ENCODE data around the gene CBLB.

Gene CBLB

DNA sequence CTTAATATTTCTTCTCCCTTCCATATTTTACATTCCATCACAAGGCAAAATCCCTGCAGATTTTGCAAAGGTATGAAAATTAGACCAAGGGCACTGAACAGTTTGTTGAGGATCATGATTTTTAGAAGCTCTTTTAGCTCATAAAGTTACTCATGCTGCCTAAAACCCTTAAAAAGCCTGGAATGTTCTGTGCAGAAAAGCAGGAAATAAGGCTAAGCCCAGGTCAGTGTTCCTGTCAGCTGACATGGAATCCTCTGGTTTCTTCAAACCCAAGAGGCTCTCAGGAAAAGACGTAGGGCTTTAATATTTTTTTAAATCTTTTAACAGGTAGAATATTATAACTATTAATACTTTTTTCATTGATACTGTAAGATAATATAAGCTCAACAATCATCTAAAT, 8.2 kb downstream of the CBLB start:
- POLR2A ChIA-PET, result no interaction called here
- H3K4me1 ChIP-seq (ENCODE audit: control insufficient read depth, insufficient read depth, low read length), result 0 out of 2 replicates have a peak, but pooled peaks cover 2% of the 10 kb centered on the region
- no peak for TF ChIP-seq ZNF37A (tag by site-specific recombination; IDR thresholded peaks at IDR 0.05)
- no peak for TF ChIP-seq ZNF394 (tag by site-specific recombination; IDR thresholded peaks at IDR 0.05; ENCODE audit: borderline replicate concordance)
- TF ChIP-seq ZNF324 (tag by site-specific recombination; IDR thresholded peaks at IDR 0.05), result no peak
- TF ChIP-seq, protein P1, sequence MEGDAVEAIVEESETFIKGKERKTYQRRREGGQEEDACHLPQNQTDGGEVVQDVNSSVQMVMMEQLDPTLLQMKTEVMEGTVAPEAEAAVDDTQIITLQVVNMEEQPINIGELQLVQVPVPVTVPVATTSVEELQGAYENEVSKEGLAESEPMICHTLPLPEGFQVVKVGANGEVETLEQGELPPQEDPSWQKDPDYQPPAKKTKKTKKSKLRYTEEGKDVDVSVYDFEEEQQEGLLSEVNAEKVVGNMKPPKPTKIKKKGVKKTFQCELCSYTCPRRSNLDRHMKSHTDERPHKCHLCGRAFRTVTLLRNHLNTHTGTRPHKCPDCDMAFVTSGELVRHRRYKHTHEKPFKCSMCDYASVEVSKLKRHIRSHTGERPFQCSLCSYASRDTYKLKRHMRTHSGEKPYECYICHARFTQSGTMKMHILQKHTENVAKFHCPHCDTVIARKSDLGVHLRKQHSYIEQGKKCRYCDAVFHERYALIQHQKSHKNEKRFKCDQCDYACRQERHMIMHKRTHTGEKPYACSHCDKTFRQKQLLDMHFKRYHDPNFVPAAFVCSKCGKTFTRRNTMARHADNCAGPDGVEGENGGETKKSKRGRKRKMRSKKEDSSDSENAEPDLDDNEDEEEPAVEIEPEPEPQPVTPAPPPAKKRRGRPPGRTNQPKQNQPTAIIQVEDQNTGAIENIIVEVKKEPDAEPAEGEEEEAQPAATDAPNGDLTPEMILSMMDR (tag by site-specific recombination; IDR thresholded peaks at IDR 0.05), result no peak
- TF ChIP-seq, protein P2, sequence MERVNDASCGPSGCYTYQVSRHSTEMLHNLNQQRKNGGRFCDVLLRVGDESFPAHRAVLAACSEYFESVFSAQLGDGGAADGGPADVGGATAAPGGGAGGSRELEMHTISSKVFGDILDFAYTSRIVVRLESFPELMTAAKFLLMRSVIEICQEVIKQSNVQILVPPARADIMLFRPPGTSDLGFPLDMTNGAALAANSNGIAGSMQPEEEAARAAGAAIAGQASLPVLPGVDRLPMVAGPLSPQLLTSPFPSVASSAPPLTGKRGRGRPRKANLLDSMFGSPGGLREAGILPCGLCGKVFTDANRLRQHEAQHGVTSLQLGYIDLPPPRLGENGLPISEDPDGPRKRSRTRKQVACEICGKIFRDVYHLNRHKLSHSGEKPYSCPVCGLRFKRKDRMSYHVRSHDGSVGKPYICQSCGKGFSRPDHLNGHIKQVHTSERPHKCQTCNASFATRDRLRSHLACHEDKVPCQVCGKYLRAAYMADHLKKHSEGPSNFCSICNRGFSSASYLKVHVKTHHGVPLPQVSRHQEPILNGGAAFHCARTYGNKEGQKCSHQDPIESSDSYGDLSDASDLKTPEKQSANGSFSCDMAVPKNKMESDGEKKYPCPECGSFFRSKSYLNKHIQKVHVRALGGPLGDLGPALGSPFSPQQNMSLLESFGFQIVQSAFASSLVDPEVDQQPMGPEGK (tag by site-specific recombination; IDR thresholded peaks at IDR 0.05), result no peak
- TF ChIP-seq, protein P3, sequence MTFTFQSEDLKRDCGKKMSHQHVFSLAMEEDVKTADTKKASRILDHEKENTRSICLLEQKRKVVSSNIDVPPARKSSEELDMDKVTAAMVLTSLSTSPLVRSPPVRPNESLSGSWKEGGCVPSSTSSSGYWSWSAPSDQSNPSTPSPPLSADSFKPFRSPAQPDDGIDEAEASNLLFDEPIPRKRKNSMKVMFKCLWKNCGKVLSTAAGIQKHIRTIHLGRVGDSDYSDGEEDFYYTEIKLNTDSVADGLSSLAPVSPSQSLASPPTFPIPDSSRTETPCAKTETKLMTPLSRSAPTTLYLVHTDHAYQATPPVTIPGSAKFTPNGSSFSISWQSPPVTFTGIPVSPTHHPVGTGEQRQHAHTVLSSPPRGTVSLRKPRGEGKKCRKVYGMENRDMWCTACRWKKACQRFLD (tag by site-specific recombination; IDR thresholded peaks at IDR 0.05), result no peak
- TF ChIP-seq, protein P4, sequence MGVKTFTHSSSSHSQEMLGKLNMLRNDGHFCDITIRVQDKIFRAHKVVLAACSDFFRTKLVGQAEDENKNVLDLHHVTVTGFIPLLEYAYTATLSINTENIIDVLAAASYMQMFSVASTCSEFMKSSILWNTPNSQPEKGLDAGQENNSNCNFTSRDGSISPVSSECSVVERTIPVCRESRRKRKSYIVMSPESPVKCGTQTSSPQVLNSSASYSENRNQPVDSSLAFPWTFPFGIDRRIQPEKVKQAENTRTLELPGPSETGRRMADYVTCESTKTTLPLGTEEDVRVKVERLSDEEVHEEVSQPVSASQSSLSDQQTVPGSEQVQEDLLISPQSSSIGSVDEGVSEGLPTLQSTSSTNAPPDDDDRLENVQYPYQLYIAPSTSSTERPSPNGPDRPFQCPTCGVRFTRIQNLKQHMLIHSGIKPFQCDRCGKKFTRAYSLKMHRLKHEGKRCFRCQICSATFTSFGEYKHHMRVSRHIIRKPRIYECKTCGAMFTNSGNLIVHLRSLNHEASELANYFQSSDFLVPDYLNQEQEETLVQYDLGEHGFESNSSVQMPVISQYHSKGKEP (tag by site-specific recombination; IDR thresholded peaks at IDR 0.05), result no peak
- no peak overlapping the region for H3K27ac ChIP-seq (ENCODE audit: extremely low read depth, low read depth, low read length)
- H3K9me3 ChIP-seq (ENCODE audit: control insufficient read depth, insufficient read depth, low read depth, low read length), result no peaks in the 10 kb centered on the region
- CTCF ChIA-PET, result interaction anchor here (0.7 kb wide), 1 partner anchor 8 kb away, joined by 3 read pairs; no protein-coding TSS in a partner anchor
- no peak overlapping the region for H3K4me3 ChIP-seq (ENCODE audit: low read depth, low read length)
- H3K36me3 ChIP-seq (ENCODE audit: control insufficient read depth in 2 of 2, insufficient read depth in 1 of 2, low read length in 2 of 2), result peaks cover 0 to 13% of the 10 kb centered on the region in 2 experiments; a peak in 1 of 3 replicates

DNA sequence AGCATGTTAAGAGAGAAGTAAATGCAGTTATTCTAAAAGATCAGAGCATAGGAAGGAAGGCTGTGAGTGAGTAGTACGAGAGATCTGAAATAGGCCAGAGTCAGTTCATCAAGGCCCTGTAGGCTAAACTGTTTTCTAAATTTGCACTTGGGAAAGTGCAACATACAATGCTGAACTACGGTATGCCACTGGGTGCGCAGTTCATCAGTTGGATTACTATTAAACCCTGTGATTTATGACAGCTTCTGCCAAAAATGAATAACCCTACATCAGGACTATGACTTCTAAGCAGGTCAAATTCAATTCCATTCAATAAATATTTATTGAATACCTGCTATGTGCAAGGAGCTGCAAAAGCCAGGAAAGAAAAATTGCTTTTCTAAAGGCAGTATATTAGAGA, 10.8 kb downstream of the CBLB start:
- ChIA-PET CTCF (interaction anchor here (0.7 kb wide), 1 partner anchor 9 kb away, joined by 4 read pairs; no protein-coding TSS in a partner anchor), POLR2A (no interaction called here)
- Histone ChIP-seq H3K9me3 (ENCODE audit: control insufficient read depth, insufficient read depth, low read depth, low read length) (no peaks in the 10 kb centered on the region), H3K4me1 (ENCODE audit: control insufficient read depth, insufficient read depth, low read length) (no peaks in the 10 kb centered on the region), H3K4me3 (ENCODE audit: low read depth, low read length) (no peak overlapping the region), H3K27ac (ENCODE audit: extremely low read depth, low read depth, low read length) (no peak overlapping the region), H3K36me3 (ENCODE audit: control insufficient read depth in 2 of 2, insufficient read depth in 1 of 2, low read length in 2 of 2) (peaks cover 0 to 14% of the 10 kb centered on the region in 2 experiments; a peak in 1 of 3 replicates)
- no peak for TF ChIP-seq ZNF530 (tag by site-specific recombination; IDR thresholded peaks at IDR 0.05; ENCODE audit: low read depth)
- no peak for TF ChIP-seq SCRT2 (tag by site-specific recombination; IDR thresholded peaks at IDR 0.05)
- no peak for TF ChIP-seq ZNF555 (tag by site-specific recombination; conservative IDR thresholded peaks at IDR 0.05)
- no peak for TF ChIP-seq ZNF837 (tag by site-specific recombination; IDR thresholded peaks at IDR 0.05)
- TF ChIP-seq YY2 (tag by site-specific recombination; IDR thresholded peaks at IDR 0.05), result no peak
- no peak for TF ChIP-seq ZNF138 (tag by site-specific recombination; IDR thresholded peaks at IDR 0.05; ENCODE audit: borderline replicate concordance)
- no peak for TF ChIP-seq ZBTB7A (tag by site-specific recombination; IDR thresholded peaks at IDR 0.05; ENCODE audit: low read depth)
- no peak for TF ChIP-seq ZFP3 (tag by site-specific recombination; IDR thresholded peaks at IDR 0.05; ENCODE audit: low read depth)
- no peak for TF ChIP-seq ZNF521 (tag by site-specific recombination; IDR thresholded peaks at IDR 0.05)

Data from HEK293 (cell line).